ENCODE data around the gene R3HDM1.

R3HDM1 gene

GRCh38 chr2:135773917-135774316 lies 242.6 kb downstream of the R3HDM1 start:
- Histone ChIP-seq H3K27me3 (ENCODE audit: insufficient read depth, poor library complexity, severe bottlenecking) (no peaks in the 10 kb centered on the region), H3K4me3 (ENCODE audit: severe bottlenecking) (no peak overlapping the region), H3K36me3 (ENCODE audit: low read depth) (peaks cover 95% of the 10 kb centered on the region), H3K27ac (ENCODE audit: poor library complexity, severe bottlenecking) (no peak overlapping the region), H3K4me1 (ENCODE audit: insufficient read depth, poor library complexity, severe bottlenecking) (peaks cover 9% of the 10 kb centered on the region), H3K9me3 (ENCODE audit: severe bottlenecking) (no peaks in the 10 kb centered on the region)
- no peak for DNase-seq (ENCODE audit: low spot score)
- TF ChIP-seq, protein P1, sequence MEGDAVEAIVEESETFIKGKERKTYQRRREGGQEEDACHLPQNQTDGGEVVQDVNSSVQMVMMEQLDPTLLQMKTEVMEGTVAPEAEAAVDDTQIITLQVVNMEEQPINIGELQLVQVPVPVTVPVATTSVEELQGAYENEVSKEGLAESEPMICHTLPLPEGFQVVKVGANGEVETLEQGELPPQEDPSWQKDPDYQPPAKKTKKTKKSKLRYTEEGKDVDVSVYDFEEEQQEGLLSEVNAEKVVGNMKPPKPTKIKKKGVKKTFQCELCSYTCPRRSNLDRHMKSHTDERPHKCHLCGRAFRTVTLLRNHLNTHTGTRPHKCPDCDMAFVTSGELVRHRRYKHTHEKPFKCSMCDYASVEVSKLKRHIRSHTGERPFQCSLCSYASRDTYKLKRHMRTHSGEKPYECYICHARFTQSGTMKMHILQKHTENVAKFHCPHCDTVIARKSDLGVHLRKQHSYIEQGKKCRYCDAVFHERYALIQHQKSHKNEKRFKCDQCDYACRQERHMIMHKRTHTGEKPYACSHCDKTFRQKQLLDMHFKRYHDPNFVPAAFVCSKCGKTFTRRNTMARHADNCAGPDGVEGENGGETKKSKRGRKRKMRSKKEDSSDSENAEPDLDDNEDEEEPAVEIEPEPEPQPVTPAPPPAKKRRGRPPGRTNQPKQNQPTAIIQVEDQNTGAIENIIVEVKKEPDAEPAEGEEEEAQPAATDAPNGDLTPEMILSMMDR (IDR thresholded peaks at IDR 0.05; ENCODE audit: poor library complexity, severe bottlenecking) = no peak
- ATAC-seq (ENCODE audit: low read depth) = 0 out of 3 replicates have a peak, but pooled peaks have one; percentile 42

Measured in RWPE2 (cell line).